ENCODE results near the gene C19orf85. TPM values are rescaled to one million over a fixed set of nuclear protein-coding genes. Genes with fewer than 3 reads are reported as not detected.

Gene C19orf85
- total RNA-seq, 4 donors from 2014 or later: not detected

GRCh38 chr19:55488986-55489710, 24.6 kb upstream of the C19orf85 start:
- peaks cover 13 to 26% of the 10 kb centered on the region in 2 donors for H3K4me1 ChIP-seq
- intact Hi-C loops (cut with DNase I; ENCODE audit: low total_unique reads): no loop called here
- no peaks in the 10 kb centered on the region for H3K27me3 ChIP-seq
- no peak for TF ChIP-seq POLR2A (IDR thresholded peaks at IDR 0.05)
- no peak for TF ChIP-seq CTCF (IDR thresholded peaks at IDR 0.05)
- H3K27ac ChIP-seq: peak overlapping the region; percentile 96 to 99
- H3K36me3 ChIP-seq: no peaks in the 10 kb centered on the region
- peak; percentile 65 to 66 for DNase-seq
- H3K9me3 ChIP-seq: no peaks in the 10 kb centered on the region
- H3K4me3 ChIP-seq: no peak overlapping the region

GRCh38 chr19:55487924-55488687, 23.6 kb upstream of the C19orf85 start, which contains the start of gene SSC5D:
Gene SSC5D, plus strand, starts transcription at chr19:55488436. Its CDS starts 154 bp downstream, at chr19:55488590.
- no peaks in the 10 kb centered on the region for H3K9me3 ChIP-seq
- intact Hi-C loops (cut with DNase I; ENCODE audit: low total_unique reads): no loop called here
- H3K27ac ChIP-seq: peak within 1 kb of the TSS; percentile 96 to 99
- no peak for TF ChIP-seq POLR2A (IDR thresholded peaks at IDR 0.05)
- TF ChIP-seq CTCF (IDR thresholded peaks at IDR 0.05): no peak
- peak within 1 kb of the TSS; percentile 20 to 21 for H3K4me3 ChIP-seq
- DNase-seq: peak; percentile 76
- H3K36me3 ChIP-seq: no peaks in the 10 kb centered on the region
- no peaks in the 10 kb centered on the region for H3K27me3 ChIP-seq
- H3K4me1 ChIP-seq: peaks cover 14 to 29% of the 10 kb centered on the region in 2 donors

GRCh38 chr19:55486971-55487923, 22.7 kb upstream of the C19orf85 start:
- Histone ChIP-seq H3K36me3 (no peaks in the 10 kb centered on the region), H3K4me3 (no peak overlapping the region), H3K27me3 (no peaks in the 10 kb centered on the region), H3K27ac (peak overlapping the region; percentile 96 to 99), H3K4me1 (peaks cover 13 to 31% of the 10 kb centered on the region in 2 donors), H3K9me3 (no peaks in the 10 kb centered on the region)
- intact Hi-C loops (cut with DNase I; ENCODE audit: low total_unique reads): no loop called here
- DNase-seq: peak; percentile 93 to 94
- TF ChIP-seq POLR2A (IDR thresholded peaks at IDR 0.05) (peak; percentile 54 to 58), CTCF (IDR thresholded peaks at IDR 0.05) (no peak)

GRCh38 chr19:55486043-55486970, 21.8 kb upstream of the C19orf85 start:
- intact Hi-C loops (cut with DNase I; ENCODE audit: low total_unique reads): no loop called here
- H3K4me1 ChIP-seq: peaks cover 5 to 32% of the 10 kb centered on the region in 2 donors
- H3K27ac ChIP-seq: peak overlapping the region; percentile 96 to 99
- H3K4me3 ChIP-seq: peak overlapping the region in 1 of 2 donors; percentile 4
- peak in 3 of 4 experiments; percentile 16 to 51 (median 24) for TF ChIP-seq CTCF (IDR thresholded peaks at IDR 0.05)
- no peak for TF ChIP-seq POLR2A (IDR thresholded peaks at IDR 0.05)
- H3K27me3 ChIP-seq: no peaks in the 10 kb centered on the region
- H3K36me3 ChIP-seq: no peaks in the 10 kb centered on the region
- DNase-seq: peak; percentile 45 to 67
- no peaks in the 10 kb centered on the region for H3K9me3 ChIP-seq

Measured in uterus (tissue), 4 donors.